ENCODE data around the gene DNAJB6.

DNAJB6 gene

DNA sequence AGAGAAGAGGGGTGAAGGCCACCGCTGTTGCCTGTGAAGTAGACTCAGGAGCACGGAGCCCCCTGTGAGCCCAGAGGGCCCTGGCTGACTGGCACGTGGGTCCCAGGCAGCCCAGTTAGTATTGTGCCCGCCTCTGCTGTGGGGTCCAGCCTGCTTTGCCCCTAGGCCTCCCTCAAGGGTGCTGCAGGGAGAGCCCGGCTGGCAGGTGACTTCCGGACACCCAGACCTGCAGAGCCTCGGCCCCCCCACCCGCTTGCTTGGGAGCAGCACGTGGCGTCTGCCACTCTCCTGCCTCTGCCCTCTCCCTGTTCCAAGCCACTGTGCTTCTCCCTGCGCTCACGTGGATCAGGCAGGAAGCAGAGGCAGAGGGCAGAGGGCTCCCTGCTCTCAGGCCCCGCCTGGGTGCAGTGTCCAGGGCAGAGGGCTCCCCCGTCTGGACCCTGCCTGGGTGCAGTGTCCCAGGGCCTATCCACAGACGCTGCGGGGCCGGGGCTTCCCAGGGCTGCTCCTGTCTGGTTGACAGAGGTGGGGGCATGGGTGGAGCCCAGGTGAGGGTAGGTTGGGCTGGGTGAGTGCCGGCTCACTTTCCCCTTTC, 88.4 kb downstream of the DNAJB6 start:
- DNase-seq (ENCODE audit: low read depth in 1 of 2, low spot score in 1 of 2) = no peak

- no peak for DNase-seq (ENCODE audit: low read depth in 1 of 2, low spot score in 1 of 2)
Measured at GRCh38 chr7:157425761-157426160, 89.0 kb downstream of the DNAJB6 start.

GRCh38 chr7:157426463-157427301, 89.9 kb downstream of the DNAJB6 start:
- no peak for DNase-seq (ENCODE audit: low read depth in 1 of 2, low spot score in 1 of 2)

GRCh38 chr7:157427811-157428553, 91.2 kb downstream of the DNAJB6 start:
- DNase-seq (ENCODE audit: low read depth in 1 of 2, low spot score in 1 of 2) = no peak

- DNase-seq (ENCODE audit: low read depth in 1 of 2, low spot score in 1 of 2) = no peak
Measured at GRCh38 chr7:157428554-157428945, 91.7 kb downstream of the DNAJB6 start.

DNA sequence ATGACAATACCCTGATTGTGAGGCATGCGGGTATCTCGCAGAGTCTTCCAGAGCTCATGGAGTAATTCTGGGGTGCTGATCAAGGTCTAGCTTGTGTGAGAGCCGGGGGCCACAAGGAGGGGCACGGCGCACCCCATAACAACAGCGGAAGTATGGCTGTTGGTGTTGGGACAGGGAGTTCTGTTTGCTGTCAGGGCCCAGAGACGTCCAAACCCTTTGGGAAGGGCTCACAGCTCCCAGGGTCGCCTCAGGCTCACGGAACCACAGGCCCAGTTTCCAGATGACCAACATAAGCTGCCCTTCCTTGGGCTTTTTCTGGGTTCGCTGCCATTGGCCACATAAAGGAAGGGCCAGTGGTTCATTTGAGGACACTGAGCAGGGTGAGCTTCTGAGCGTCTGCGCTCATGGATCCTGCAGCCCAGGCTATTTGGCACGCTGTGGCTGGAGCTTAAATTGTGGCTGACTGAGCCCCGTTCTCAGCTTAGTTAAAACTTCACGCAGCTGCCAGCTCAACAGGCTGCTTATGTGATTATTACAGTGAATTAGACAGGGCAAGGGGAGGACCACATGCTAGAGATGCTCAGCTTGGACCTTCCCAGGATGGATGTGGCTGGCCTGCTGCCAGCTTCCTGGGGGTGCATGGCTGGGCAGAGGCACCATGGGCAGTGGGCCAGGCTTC, 92.3 kb downstream of the DNAJB6 start:
- no peak for DNase-seq (ENCODE audit: low read depth in 1 of 2, low spot score in 1 of 2)

DNA sequence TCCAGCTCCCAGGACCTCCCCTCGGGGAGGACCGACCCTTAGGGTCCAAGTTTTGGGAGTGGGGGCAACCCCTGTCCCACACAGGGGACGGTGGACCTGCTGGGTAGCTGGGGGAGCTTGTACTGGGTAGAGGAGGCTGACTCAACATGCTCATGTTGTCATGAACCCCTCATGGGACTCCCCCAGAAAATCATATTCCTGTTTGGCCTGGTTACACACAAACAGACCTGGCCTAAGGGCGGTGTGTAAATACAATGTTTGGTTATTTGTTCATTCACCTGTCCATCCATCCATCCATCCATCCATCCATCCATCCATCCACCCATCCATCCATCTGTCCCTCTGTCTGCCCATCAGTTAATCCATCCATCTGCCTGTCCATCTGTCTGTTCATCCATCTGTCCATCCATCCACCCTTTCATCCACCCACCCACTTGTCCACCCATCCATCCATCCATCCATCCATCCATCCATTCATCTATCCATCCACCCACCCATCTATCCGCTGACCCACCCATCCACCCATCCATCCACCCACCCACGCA, 92.9 kb downstream of the DNAJB6 start:
- no peak for DNase-seq (ENCODE audit: low read depth in 1 of 2, low spot score in 1 of 2)

DNA sequence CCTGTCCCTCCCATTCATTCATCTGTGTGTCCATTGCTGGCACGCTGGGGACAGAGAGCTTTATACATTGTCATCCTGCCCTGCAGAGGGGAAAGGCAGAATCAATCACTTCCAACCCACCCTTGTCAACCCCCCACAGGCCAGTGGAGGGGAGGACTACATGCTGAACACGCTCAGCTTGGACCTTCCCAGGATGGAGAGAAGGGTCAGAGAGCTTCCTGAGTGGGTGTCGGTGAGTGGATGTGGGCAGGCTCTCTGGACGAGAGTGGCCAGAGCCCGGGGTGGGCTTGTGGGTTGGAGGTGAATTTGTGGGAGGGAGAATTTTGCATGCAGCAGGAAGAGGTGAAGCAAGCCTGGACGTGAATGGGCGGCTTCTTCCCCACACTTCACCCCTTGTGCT, 93.9 kb downstream of the DNAJB6 start:
- no peak for DNase-seq (ENCODE audit: low read depth in 1 of 2, low spot score in 1 of 2)

DNA sequence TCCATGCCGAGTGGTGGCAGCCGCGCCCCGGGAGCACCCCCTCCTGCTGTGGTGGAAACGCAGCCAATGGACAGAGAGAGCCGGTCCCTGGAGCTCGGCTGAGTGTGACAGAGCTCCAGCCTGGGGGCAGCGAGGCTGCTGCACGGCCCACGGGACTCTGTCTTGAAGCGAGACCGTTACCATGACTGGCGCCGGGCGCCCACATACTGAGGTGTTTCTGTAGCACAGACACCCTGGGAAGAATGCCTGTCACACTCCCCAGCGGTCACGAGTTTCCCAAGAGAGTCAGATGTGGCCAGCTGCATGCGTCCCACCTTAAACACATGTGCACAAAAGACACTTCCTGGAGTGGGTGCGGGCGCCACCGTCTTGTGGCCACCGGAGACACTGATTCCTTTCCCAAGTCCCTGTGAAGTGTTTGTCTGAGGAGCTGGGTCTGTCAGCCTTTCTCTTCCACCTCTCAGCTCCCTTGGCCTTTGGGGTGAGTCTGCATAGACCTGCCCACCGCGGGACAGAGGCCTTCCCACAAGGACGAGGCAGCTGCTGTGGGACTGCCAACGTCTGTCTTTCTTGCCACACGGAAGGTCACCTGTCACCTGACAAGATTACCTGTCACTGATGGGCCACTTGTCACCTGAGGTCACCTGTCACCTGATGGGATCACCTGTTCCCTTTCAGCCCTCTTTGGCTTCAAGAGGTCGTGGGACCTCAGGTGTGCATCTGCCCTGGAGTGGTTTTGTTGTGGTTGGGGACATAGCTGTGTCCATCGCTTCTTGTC, 94.6 kb downstream of the DNAJB6 start:
- DNase-seq (ENCODE audit: low read depth in 1 of 2, low spot score in 1 of 2) = no peak

- DNase-seq (ENCODE audit: low read depth in 1 of 2, low spot score in 1 of 2) = no peak
Measured at GRCh38 chr7:157431951-157432540, 95.2 kb downstream of the DNAJB6 start.

DNA sequence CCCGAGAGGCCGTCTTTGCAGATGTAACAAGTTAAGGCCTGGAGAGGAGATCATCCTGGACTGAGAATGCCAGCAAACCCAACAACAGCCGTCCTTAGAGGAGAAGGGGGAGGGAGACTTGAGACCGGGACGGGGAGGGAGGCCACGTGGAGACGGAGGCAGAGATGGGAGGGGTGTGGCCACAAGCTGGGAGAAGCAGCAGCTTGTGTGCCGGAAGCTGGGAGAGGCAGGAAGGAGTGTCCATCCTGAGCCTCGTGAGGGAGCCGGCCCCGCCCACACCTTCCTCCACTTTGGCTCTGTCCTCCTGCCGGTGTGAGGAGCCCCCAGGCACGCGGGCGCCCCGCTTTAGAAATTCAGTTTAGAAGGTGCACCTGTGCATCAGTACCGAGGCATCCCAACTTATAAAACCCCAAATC, 95.7 kb downstream of the DNAJB6 start:
- DNase-seq (ENCODE audit: low read depth in 1 of 2, low spot score in 1 of 2) = no peak

GRCh38 chr7:157432957-157433576, 96.3 kb downstream of the DNAJB6 start:
- peak; percentile 26 to 30 for DNase-seq (ENCODE audit: low read depth in 1 of 2, low spot score in 1 of 2)

DNA sequence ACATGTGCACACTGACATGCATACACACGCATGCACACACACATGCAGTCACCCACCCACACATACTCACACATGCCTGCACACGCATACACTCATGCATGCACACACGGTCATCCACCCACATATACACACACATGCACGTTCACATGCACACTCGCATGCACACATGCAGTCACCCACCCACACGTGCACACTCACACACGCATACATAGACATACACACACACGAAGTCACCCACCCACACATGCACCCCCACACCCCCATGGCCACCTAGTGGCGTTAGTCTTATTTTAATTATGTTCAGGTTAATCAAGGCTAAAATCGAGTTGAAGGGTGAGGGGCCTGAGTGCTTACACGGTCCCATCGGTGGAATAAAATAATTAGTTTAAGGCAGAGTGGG, 96.8 kb downstream of the DNAJB6 start:
- no peak for DNase-seq (ENCODE audit: low read depth in 1 of 2, low spot score in 1 of 2)

DNA sequence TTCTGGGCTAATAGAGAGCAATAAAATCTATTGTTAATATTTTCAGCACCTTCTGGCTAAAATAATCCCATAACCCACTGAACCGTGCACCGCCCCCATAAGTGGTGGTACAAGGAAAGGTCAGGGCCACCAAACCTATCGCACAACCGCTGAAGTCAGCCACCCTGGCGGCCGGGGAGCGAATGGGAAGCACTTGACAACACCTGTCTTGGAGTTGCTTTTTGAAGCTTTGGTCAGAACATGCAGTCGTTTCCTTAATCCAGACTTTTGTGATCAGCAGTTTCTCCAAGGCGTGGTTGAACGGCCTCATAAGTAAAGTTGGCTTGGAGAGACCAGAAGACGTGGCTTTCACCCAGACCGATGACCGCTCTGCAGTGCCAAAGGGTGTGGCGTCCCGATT, 97.4 kb downstream of the DNAJB6 start:
- DNase-seq (ENCODE audit: low read depth in 1 of 2, low spot score in 1 of 2) = no peak

DNA sequence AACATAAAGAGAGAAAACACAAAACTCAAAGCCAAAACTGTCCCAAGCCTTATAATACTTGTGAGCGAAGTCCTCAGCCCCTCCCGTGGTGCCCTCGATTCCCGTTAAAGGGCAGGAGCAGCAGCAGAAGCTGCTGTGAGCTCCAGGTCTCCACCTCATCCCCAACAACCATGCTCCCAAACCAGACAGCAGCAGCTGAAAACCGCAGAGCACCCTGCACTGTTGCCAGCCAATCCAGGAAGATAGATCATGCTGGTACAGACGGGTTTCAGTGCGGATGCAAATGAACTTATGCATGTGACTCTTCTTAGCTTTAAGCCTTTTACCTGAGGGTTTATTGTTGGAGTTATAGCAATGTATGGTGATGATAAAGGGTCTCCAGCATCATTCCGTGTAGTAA, 97.9 kb downstream of the DNAJB6 start:
- DNase-seq (ENCODE audit: low read depth in 1 of 2, low spot score in 1 of 2) = no peak

DNA sequence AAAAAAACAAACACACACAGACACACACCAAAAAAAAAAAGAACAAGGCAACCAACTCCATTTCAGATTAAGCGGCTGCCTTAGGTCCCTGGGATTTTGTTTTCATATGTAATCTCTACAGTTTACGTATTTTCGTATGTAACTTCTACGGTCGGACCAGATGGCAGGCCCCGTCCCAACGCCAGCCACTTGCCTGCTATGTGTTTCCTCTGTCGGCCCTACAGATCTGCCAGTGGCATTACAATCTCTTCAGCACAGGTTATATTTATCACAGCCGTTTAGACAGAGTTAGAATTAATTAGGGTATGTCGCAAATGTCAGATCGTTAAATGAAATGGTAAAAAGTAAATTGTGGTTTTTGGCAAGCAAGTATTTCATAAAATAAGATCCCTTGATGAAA, 99.3 kb downstream of the DNAJB6 start:
- no peak for DNase-seq (ENCODE audit: low read depth in 1 of 2, low spot score in 1 of 2)

- no peak for DNase-seq (ENCODE audit: low read depth in 1 of 2, low spot score in 1 of 2)
Measured at GRCh38 chr7:157436763-157437480, 100.1 kb downstream of the DNAJB6 start.

GRCh38 chr7:157437519-157438061, 100.8 kb downstream of the DNAJB6 start:
- no peak for DNase-seq (ENCODE audit: low read depth in 1 of 2, low spot score in 1 of 2)
